Fibroblast of lung (primary cell): ENCODE measurements around the gene LIF. TPM values are rescaled to one million over a fixed set of nuclear protein-coding genes. Genes with fewer than 3 reads are reported as not detected.

ENCODE experiments used
- DNase-seq, 2 donors: peaks; one replicate each; pipeline versions ENCODE4 v3.0.0 to v3.0.0-alpha.2; 2010; ENCODE audit warnings: low read depth in 2 of 2
- H2AFZ ChIP-seq: 2 replicates; pipeline ENCODE4 v1.5.1; 2012; ENCODE audit warnings: low read length, control low read depth, inconsistent platforms
- H3K27ac ChIP-seq: 2 replicates; pipeline ENCODE4 v1.5.1; 2011; ENCODE audit warnings: low read length, control low read depth; ENCODE audit not compliant: insufficient read depth
- H3K27me3 ChIP-seq: 2 replicates; pipeline ENCODE4 v1.5.1; 2011; ENCODE audit warnings: mild to moderate bottlenecking, low read length; ENCODE audit not compliant: control insufficient read depth, insufficient read depth
- H3K36me3 ChIP-seq: 2 replicates; pipeline ENCODE4 v1.5.1; 2011; ENCODE audit warnings: low read length; ENCODE audit not compliant: control insufficient read depth, insufficient read depth
- H3K4me1 ChIP-seq: 2 replicates; pipeline ENCODE4 v1.5.1; 2011; ENCODE audit warnings: low read length; ENCODE audit not compliant: control insufficient read depth, insufficient read depth; ENCODE audit errors: extremely low read depth
- H3K4me2 ChIP-seq: 2 replicates; pipeline ENCODE4 v1.5.1; 2011; ENCODE audit warnings: low read length, control low read depth; ENCODE audit not compliant: insufficient read depth; ENCODE audit errors: extremely low read depth
- H3K4me3 ChIP-seq, 4 experiments: fragments of 200-600 bp in 1 of 4; sonication (generic) in 1 of 4; replicated peaks in 1 of 4; 2 replicates each; pipeline ENCODE4 v1.5.1; 2011 to 2016; ENCODE audit warnings: low read length in 4 of 4, low read depth in 3 of 4, mild to moderate bottlenecking in 3 of 4, control low read depth in 2 of 4, inconsistent platforms in 1 of 4, mixed read lengths in 1 of 4; ENCODE audit not compliant: insufficient read depth in 1 of 4; ENCODE audit errors: control extremely low read depth in 1 of 4
- H3K79me2 ChIP-seq: 2 replicates; pipeline ENCODE4 v1.5.1; 2012; ENCODE audit warnings: mild to moderate bottlenecking, low read length, inconsistent platforms; ENCODE audit not compliant: control insufficient read depth, insufficient read depth
- H3K9ac ChIP-seq: 2 replicates; pipeline ENCODE4 v1.5.1; 2011; ENCODE audit warnings: mild to moderate bottlenecking, low read length, control low read depth; ENCODE audit not compliant: insufficient read depth
- H3K9me3 ChIP-seq: 2 replicates; pipeline ENCODE4 v1.5.1; 2012; ENCODE audit warnings: low read depth, low read length; ENCODE audit not compliant: control insufficient read depth, insufficient read depth
- H4K20me1 ChIP-seq: 2 replicates; pipeline ENCODE4 v1.5.1; 2011; ENCODE audit warnings: low read length; ENCODE audit not compliant: control insufficient read depth, insufficient read depth; ENCODE audit errors: extremely low read depth
- EZH2 ChIP-seq: IDR thresholded peaks from 2 replicates; pipeline ENCODE4 v1.5.1; 2012; ENCODE audit warnings: low read length, control low read depth, mild to moderate bottlenecking; ENCODE audit errors: missing control alignments
- polyA plus RNA-seq, 2 donors: library from polyadenylated mRNA; depleted of rRNA in 1 of 2; stranded (reverse) in 1 of 2; unstranded in 1 of 2; fragments of >200 nt; gene quantifications; 2 replicates each; pipeline ENCODE4 v1.2.1, GENCODE V29; 2011 to 2012; ENCODE audit warnings: missing spikeins in 1 of 2
- total RNA-seq: library from RNA; depleted of rRNA; stranded (reverse); fragments of >200 nt; gene quantifications from 2 replicates; pipeline ENCODE4 v1.2.1, GENCODE V29; 2014
- TF ChIP-seq, protein P1 (sequence below), 2 donors: IDR thresholded peaks in 1 of 2; conservative IDR thresholded peaks in 1 of 2; 1 replicate in 1 of 2; 2 replicates in 1 of 2; pipeline ENCODE4 v1.5.1; 2011 to 2012; ENCODE audit warnings: low read length in 2 of 2, control low read depth in 1 of 2, inconsistent platforms in 1 of 2, low read depth in 1 of 2, mild to moderate bottlenecking in 1 of 2

LIF gene
- total and polyA plus RNA-seq, 2 donors (not counting 1 experiment from before 2014, with no cell fraction given): 4.5 to 11.2 TPM

- H3K4me1 ChIP-seq: peaks cover 2% of the 10 kb centered on the region
- H2AFZ ChIP-seq: no peak overlapping the region
- DNase-seq: no peak
Measured at GRCh38 chr22:30284666-30285065, 38.1 kb upstream of the LIF start.

DNA sequence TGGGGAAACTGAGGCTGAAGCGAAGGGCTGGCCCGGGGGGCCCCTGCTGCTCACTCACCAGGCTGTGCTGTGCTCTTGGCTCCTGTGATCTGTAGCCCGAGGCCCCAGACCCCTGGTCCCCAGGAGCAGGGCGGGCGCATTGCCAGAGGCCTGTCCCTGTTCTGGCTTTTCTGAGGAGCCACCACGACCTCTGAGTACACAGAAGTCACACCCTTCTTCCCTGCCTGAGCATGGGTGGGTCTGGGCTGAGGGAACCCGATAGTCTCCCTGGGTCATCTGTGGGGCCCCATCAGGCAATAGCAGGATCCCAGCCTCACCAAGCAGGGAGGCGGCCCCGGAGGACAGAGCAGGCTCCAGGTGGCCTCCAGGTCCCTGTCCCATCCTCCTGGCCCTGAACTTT is 37.6 kb upstream of the LIF start:
- Histone ChIP-seq H3K27me3 (no peaks in the 10 kb centered on the region), H3K27ac (no peak overlapping the region), H2AFZ (no peak overlapping the region), H4K20me1 (no peaks in the 10 kb centered on the region), H3K9ac (no peak overlapping the region), H3K4me2 (no peak overlapping the region), H3K79me2 (no peaks in the 10 kb centered on the region), H3K4me1 (peaks cover 2% of the 10 kb centered on the region), H3K9me3 (no peaks in the 10 kb centered on the region), H3K4me3 (no peak overlapping the region), H3K36me3 (no peaks in the 10 kb centered on the region)
- DNase-seq: no peak
- TF ChIP-seq EZH2: no peak
- TF ChIP-seq, protein P1, sequence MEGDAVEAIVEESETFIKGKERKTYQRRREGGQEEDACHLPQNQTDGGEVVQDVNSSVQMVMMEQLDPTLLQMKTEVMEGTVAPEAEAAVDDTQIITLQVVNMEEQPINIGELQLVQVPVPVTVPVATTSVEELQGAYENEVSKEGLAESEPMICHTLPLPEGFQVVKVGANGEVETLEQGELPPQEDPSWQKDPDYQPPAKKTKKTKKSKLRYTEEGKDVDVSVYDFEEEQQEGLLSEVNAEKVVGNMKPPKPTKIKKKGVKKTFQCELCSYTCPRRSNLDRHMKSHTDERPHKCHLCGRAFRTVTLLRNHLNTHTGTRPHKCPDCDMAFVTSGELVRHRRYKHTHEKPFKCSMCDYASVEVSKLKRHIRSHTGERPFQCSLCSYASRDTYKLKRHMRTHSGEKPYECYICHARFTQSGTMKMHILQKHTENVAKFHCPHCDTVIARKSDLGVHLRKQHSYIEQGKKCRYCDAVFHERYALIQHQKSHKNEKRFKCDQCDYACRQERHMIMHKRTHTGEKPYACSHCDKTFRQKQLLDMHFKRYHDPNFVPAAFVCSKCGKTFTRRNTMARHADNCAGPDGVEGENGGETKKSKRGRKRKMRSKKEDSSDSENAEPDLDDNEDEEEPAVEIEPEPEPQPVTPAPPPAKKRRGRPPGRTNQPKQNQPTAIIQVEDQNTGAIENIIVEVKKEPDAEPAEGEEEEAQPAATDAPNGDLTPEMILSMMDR (conservative IDR thresholded peaks at IDR 0.05 in 1 of 2, IDR thresholded peaks at IDR 0.05 in 1 of 2; ENCODE audit: low read depth in 1 of 2, low read length in 2 of 2): no peak

More at GRCh38 chr22:30284666-30285065, 38.1 kb upstream of the LIF start:
- TF ChIP-seq EZH2: no peak
- TF ChIP-seq, protein P1 (conservative IDR thresholded peaks at IDR 0.05 in 1 of 2, IDR thresholded peaks at IDR 0.05 in 1 of 2; ENCODE audit: low read depth in 1 of 2, low read length in 2 of 2): no peak
- Histone ChIP-seq H4K20me1 (no peaks in the 10 kb centered on the region), H3K9ac (no peak overlapping the region), H3K79me2 (no peaks in the 10 kb centered on the region), H3K27ac (no peak overlapping the region), H3K9me3 (no peaks in the 10 kb centered on the region), H3K4me3 (no peak overlapping the region), H3K4me2 (no peak overlapping the region), H3K27me3 (no peaks in the 10 kb centered on the region), H3K36me3 (no peaks in the 10 kb centered on the region)

GRCh38 chr22:30283342-30283741 is 36.8 kb upstream of the LIF start:
- Histone ChIP-seq H3K4me2 (no peak overlapping the region), H3K36me3 (no peaks in the 10 kb centered on the region), H3K4me3 (no peak overlapping the region), H3K27me3 (no peaks in the 10 kb centered on the region), H3K9me3 (no peaks in the 10 kb centered on the region), H3K9ac (no peak overlapping the region), H3K27ac (no peak overlapping the region), H3K4me1 (peaks cover under 1% of the 10 kb centered on the region), H3K79me2 (no peaks in the 10 kb centered on the region), H4K20me1 (no peaks in the 10 kb centered on the region), H2AFZ (no peak overlapping the region)
- TF ChIP-seq, protein P1 (conservative IDR thresholded peaks at IDR 0.05 in 1 of 2, IDR thresholded peaks at IDR 0.05 in 1 of 2; ENCODE audit: low read depth in 1 of 2, low read length in 2 of 2): no peak
- TF ChIP-seq EZH2: no peak
- no peak for DNase-seq
